ENCODE measurements around the gene PNP. TPM values are rescaled to one million over a fixed set of nuclear protein-coding genes. Genes with fewer than 3 reads are reported as not detected.
A peak's percentile ranks its signal among the peaks of the same experiment; 100 is the strongest.

Gene PNP
- total and polyA plus RNA-seq, 8 donors: 28.5 to 84.8 (median 37.4) TPM

DNA sequence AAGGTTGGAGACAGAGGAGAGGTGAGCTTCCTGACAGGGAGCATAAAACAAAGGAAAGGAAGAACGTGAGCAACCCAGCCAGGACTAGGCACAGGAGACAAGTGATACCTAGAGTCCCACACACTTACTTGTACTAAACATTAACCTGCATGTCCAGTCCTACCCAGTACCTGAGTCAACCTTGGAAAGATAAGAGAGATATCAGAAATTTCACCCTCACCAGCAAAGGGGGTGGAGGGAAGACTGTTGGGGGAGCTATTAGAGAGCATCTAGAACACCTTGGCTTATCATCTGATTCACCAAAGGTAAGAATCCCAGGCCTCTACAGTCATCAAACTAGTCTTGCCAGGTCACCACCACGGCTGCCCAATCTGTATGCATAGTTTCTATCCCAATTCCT, 44.4 kb upstream of the PNP start:
- Histone ChIP-seq H3K27ac (no peak overlapping the region), H3K27me3 (no peaks in the 10 kb centered on the region), H3K36me3 (no peaks in the 10 kb centered on the region), H3K4me1 (peaks cover 0 to 20% of the 10 kb centered on the region in 2 donors), H3K9me3 (no peaks in the 10 kb centered on the region), H3K4me3 (no peak overlapping the region)
- intact Hi-C loops (cut with DNase I): no loop called here
- ATAC-seq (no peak), DNase-seq (no peak)
- TF ChIP-seq, protein P1, sequence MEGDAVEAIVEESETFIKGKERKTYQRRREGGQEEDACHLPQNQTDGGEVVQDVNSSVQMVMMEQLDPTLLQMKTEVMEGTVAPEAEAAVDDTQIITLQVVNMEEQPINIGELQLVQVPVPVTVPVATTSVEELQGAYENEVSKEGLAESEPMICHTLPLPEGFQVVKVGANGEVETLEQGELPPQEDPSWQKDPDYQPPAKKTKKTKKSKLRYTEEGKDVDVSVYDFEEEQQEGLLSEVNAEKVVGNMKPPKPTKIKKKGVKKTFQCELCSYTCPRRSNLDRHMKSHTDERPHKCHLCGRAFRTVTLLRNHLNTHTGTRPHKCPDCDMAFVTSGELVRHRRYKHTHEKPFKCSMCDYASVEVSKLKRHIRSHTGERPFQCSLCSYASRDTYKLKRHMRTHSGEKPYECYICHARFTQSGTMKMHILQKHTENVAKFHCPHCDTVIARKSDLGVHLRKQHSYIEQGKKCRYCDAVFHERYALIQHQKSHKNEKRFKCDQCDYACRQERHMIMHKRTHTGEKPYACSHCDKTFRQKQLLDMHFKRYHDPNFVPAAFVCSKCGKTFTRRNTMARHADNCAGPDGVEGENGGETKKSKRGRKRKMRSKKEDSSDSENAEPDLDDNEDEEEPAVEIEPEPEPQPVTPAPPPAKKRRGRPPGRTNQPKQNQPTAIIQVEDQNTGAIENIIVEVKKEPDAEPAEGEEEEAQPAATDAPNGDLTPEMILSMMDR (IDR thresholded peaks at IDR 0.05): no peak

DNA sequence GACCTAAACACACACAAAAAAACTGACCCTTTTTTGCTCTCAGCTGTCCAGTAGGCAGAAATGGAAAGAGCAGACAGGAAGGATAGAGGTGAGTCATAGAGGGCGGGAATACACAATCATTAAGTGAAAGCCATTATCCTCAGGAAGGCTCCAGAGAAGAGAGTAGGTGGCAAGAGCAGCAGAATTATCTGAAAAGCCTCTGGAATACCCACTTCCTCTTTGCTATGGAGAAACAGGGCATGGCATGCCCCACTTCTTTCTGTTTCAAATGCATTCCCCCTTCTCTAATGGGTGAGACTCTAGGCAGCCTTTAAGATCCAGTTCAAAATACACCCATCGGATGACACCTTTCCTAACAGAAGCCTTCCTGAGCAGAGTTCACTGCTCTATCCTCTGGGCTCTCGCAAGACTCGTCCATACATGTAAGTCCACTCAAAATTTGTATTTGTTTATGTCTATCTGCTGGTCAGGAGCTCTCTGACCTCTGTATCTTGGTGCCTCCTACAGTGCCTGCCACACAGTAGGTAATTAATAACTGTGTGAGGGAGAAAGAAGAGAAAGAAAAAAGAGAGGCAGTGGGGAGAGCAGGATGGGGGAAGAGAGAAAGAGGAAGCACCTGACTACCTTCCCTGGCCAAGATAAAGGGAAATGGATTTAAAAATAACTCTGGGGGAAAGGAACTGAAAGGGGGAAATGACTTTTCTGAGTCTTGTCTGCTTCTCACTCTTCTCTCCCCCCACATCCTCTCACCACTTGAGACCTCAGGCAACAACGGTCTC, 41.8 kb upstream of the PNP start:
- Histone ChIP-seq H3K9me3 (no peaks in the 10 kb centered on the region), H3K27ac (peak overlapping the region; percentile 48 to 87), H3K4me3 (peak overlapping the region in 1 of 2 donors; percentile 18), H3K27me3 (no peaks in the 10 kb centered on the region), H3K4me1 (peaks cover 7 to 20% of the 10 kb centered on the region in 2 donors), H3K36me3 (no peaks in the 10 kb centered on the region)
- DNase-seq (no peak), ATAC-seq (peak; percentile 73)
- TF ChIP-seq, protein P1 (IDR thresholded peaks at IDR 0.05): no peak
- intact Hi-C loops (cut with DNase I): no loop called here

DNA sequence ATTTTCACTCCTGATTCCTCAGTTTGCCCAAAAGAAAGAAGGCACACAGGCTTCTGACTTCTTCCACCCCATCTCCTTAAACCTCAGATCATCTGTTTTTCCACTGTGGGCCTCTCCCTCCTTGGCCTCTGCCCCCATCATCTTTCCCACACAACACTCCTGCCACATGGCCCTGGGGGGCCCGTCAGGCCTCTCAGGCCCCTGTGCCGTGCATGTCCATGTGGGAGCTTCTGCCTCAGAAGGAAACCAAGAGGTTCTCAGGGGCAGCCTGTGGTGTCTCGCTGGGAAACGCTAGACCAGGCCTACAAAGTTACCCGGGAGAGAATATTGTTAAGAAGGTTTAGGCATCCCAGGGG, 41.2 kb upstream of the PNP start:
- H3K9me3 ChIP-seq: no peaks in the 10 kb centered on the region
- DNase-seq (no peak), ATAC-seq (no peak)
- H3K4me1 ChIP-seq: peaks cover 7 to 20% of the 10 kb centered on the region in 2 donors
- no peaks in the 10 kb centered on the region for H3K27me3 ChIP-seq
- no peaks in the 10 kb centered on the region for H3K36me3 ChIP-seq
- H3K4me3 ChIP-seq: peak overlapping the region in 1 of 2 donors; percentile 18
- TF ChIP-seq, protein P1 (IDR thresholded peaks at IDR 0.05): no peak
- peak overlapping the region in 1 of 2 donors; percentile 87 for H3K27ac ChIP-seq
- intact Hi-C loops (cut with DNase I): no loop called here

DNA sequence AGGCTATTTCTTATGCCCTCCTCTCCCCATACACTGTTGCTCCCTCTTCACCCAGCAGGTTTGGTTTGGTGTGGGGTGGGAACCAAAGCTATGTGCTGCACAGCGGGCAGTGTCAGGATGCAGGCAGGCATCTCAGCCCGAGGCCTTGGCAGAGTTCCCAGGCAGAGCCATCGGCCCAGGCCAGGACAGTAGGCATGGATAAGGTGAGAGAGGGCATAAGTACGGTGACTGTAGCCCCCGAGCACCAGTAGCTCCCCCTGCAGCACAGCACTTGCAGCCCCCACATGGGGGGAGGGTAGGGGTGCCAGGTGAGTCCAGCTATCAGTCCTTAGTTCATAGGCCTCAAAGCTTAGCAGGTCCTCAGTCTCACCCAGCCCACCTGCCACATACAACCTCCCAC, 40.4 kb upstream of the PNP start:
- no peaks in the 10 kb centered on the region for H3K36me3 ChIP-seq
- no peak for DNase-seq
- H3K9me3 ChIP-seq: no peaks in the 10 kb centered on the region
- peaks cover 7 to 20% of the 10 kb centered on the region in 2 donors for H3K4me1 ChIP-seq
- TF ChIP-seq, protein P1 (IDR thresholded peaks at IDR 0.05): no peak
- no peaks in the 10 kb centered on the region for H3K27me3 ChIP-seq
- no peak overlapping the region for H3K4me3 ChIP-seq
- H3K27ac ChIP-seq: no peak overlapping the region
- intact Hi-C loops (cut with DNase I): no loop called here
- ATAC-seq: no peak

DNA sequence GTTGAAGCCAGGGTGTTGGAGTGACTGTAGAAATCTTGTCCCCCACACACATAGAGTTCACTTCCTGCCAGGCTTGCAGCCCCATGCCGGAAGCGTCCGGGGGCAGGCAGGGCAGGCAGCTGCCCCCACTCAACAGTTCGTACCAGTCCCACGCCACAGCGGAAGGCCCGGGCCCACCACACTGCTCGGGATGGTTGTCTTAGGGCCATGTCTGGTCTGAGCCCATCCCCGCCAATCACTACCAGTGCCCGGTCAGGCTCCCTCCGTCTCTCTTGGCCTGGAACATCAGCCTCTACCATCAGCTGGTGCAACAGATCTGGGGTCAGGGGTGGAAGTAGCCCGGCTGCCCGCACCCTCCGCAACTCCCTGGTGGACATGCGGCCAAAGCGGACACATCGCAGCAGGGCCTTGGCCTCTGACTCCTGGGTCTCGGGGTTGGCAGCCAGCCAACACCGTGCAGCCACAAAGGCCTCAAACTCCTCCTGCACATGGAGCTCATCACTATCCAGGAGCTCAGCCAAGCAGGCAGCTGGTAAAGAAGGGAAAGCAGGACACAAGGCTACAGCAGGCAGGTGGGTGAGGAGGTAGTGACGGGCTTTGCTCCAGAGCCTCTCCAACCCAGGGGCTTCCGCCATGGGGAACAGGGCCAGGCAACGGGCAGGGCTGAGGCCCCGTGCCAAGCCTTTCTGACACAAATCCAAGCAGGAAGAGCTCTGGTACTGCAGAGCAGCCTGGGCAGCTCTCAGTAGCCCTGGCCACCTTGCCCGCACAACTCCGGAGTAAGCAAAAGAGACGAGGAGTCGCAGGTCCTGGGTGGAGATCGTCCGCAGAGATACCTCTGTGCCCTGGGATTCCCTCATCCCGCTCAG, 39.2 kb upstream of the PNP start:
- ATAC-seq: peak; percentile 68
- intact Hi-C loops (cut with DNase I): no loop called here
- Histone ChIP-seq H3K27me3 (peaks cover 0 to 4% of the 10 kb centered on the region in 2 donors), H3K4me3 (no peak overlapping the region), H3K9me3 (no peaks in the 10 kb centered on the region), H3K4me1 (peaks cover 7 to 20% of the 10 kb centered on the region in 2 donors), H3K36me3 (no peaks in the 10 kb centered on the region), H3K27ac (no peak overlapping the region)
- TF ChIP-seq, protein P1 (IDR thresholded peaks at IDR 0.05): no peak
- no peak for DNase-seq

Data from left lung (tissue), 10 donors.